Measurements from ENCODE around the gene NDUFAB1. TPM values are rescaled to one million over a fixed set of nuclear protein-coding genes. Genes with fewer than 3 reads are reported as not detected.
A peak's percentile ranks its signal among the peaks of the same experiment; 100 is the strongest.
"Not testable (repeated sequence)": the region's sequence is repeated elsewhere in the genome, so short reads cannot be mapped to it uniquely, and the experiment has no call there.

NDUFAB1 gene
- total RNA-seq = 100 to 1,000 TPM; 196 to 225 (median 220) TPM

GRCh38 chr16:23595951-23596720 lies at the start of gene NDUFAB1:
Gene NDUFAB1 (minus strand): TSS chr16:23596316. CDS start chr16:23596290, 26 bp downstream.
- H3K4me3 Mint-ChIP-seq = peak within 1 kb of the TSS; percentile 87
- DNase-seq = peak; percentile 88
- H3K27me3 Mint-ChIP-seq (ENCODE audit: low read depth) = no peaks in the 10 kb centered on the region
- no peaks in the 10 kb centered on the region for H3K9me3 Mint-ChIP-seq
- ATAC-seq = peak; percentile 98
- H3K36me3 Mint-ChIP-seq (ENCODE audit: insufficient read depth) = peaks cover 8% of the 10 kb centered on the region
- H3K4me1 Mint-ChIP-seq (ENCODE audit: low read depth) = peaks cover 24% of the 10 kb centered on the region

GRCh38 chr16:23642246-23642774 lies 46.2 kb upstream of the NDUFAB1 start:
- Mint-ChIP-seq H3K4me1 (ENCODE audit: low read depth) (peaks cover 42% of the 10 kb centered on the region), H3K27me3 (ENCODE audit: low read depth) (no peaks in the 10 kb centered on the region), H3K9me3 (no peaks in the 10 kb centered on the region), H3K4me3 (peak overlapping the region; percentile 97), H3K36me3 (ENCODE audit: insufficient read depth) (peaks cover 27% of the 10 kb centered on the region)
- ATAC-seq (no peak), DNase-seq (no peak)

GRCh38 chr16:23640931-23641765 lies 45.0 kb upstream of the NDUFAB1 start, which contains the start of the genes DCTN5 and PALB2:
Gene DCTN5 (plus strand): TSS chr16:23641466. CDS start chr16:23641543, 77 bp downstream.
Gene PALB2 (minus strand): TSS chr16:23641310. CDS start chr16:23641157, 153 bp downstream.
- ATAC-seq (peak; percentile 97 to 98), DNase-seq (peak; percentile 78)
- Mint-ChIP-seq H3K36me3 (ENCODE audit: insufficient read depth) (peaks cover 24% of the 10 kb centered on the region), H3K27me3 (ENCODE audit: low read depth) (no peaks in the 10 kb centered on the region), H3K4me3 (peak within 1 kb of the TSS; percentile 97), H3K4me1 (ENCODE audit: low read depth) (peaks cover 36% of the 10 kb centered on the region), H3K9me3 (no peaks in the 10 kb centered on the region)

- peak; percentile 20 for DNase-seq
- H3K36me3 Mint-ChIP-seq (ENCODE audit: insufficient read depth) = peaks cover 22% of the 10 kb centered on the region
- no peaks in the 10 kb centered on the region for H3K9me3 Mint-ChIP-seq
- H3K27me3 Mint-ChIP-seq (ENCODE audit: low read depth) = no peaks in the 10 kb centered on the region
- peaks cover 30% of the 10 kb centered on the region for H3K4me1 Mint-ChIP-seq (ENCODE audit: low read depth)
- ATAC-seq = peak; percentile 33 to 44
- peak overlapping the region; percentile 97 for H3K4me3 Mint-ChIP-seq
These were observed 44.5 kb upstream of the NDUFAB1 start for GRCh38 chr16:23640615-23640930.

GRCh38 chr16:23635958-23636357 lies 39.8 kb upstream of the NDUFAB1 start:
- no peaks in the 10 kb centered on the region for H3K9me3 Mint-ChIP-seq
- ATAC-seq (no peak), DNase-seq (no peak)
- peaks cover 16% of the 10 kb centered on the region for H3K36me3 Mint-ChIP-seq (ENCODE audit: insufficient read depth)
- no peaks in the 10 kb centered on the region for H3K27me3 Mint-ChIP-seq (ENCODE audit: low read depth)
- H3K4me1 Mint-ChIP-seq (ENCODE audit: low read depth) = peaks cover 17% of the 10 kb centered on the region
- H3K4me3 Mint-ChIP-seq = no peak overlapping the region

GRCh38 chr16:23634461-23635036 lies 38.4 kb upstream of the NDUFAB1 start:
- DNase-seq (no peak), ATAC-seq (no peak)
- Mint-ChIP-seq H3K9me3 (no peaks in the 10 kb centered on the region), H3K36me3 (ENCODE audit: insufficient read depth) (peaks cover 22% of the 10 kb centered on the region), H3K27me3 (ENCODE audit: low read depth) (no peaks in the 10 kb centered on the region), H3K4me3 (no peak overlapping the region), H3K4me1 (ENCODE audit: low read depth) (peaks cover 8% of the 10 kb centered on the region)

- not testable (repeated sequence) for ATAC-seq; H3K9me3 Mint-ChIP-seq; H3K4me3 Mint-ChIP-seq; DNase-seq; H3K27me3 Mint-ChIP-seq (ENCODE audit: low read depth); H3K4me1 Mint-ChIP-seq (ENCODE audit: low read depth)
- H3K36me3 Mint-ChIP-seq (ENCODE audit: insufficient read depth) = peaks cover 23% of the 10 kb centered on the region
These were observed 35.8 kb upstream of the NDUFAB1 start for GRCh38 chr16:23631874-23632273.

GRCh38 chr16:23629516-23629915 lies 33.4 kb upstream of the NDUFAB1 start:
- ATAC-seq (no peak), DNase-seq (no peak)
- Mint-ChIP-seq H3K27me3 (ENCODE audit: low read depth) (no peaks in the 10 kb centered on the region), H3K4me1 (ENCODE audit: low read depth) (peaks cover 3% of the 10 kb centered on the region), H3K4me3 (no peak overlapping the region), H3K9me3 (no peaks in the 10 kb centered on the region), H3K36me3 (ENCODE audit: insufficient read depth) (peaks cover 17% of the 10 kb centered on the region)

- ATAC-seq (no peak), DNase-seq (no peak)
- Mint-ChIP-seq H3K4me3 (no peak overlapping the region), H3K9me3 (no peaks in the 10 kb centered on the region), H3K4me1 (ENCODE audit: low read depth) (no peaks in the 10 kb centered on the region), H3K36me3 (ENCODE audit: insufficient read depth) (peaks cover 34% of the 10 kb centered on the region), H3K27me3 (ENCODE audit: low read depth) (no peaks in the 10 kb centered on the region)
These were observed 28.0 kb upstream of the NDUFAB1 start for GRCh38 chr16:23624092-23624491.

- Mint-ChIP-seq H3K27me3 (ENCODE audit: low read depth) (no peaks in the 10 kb centered on the region), H3K36me3 (ENCODE audit: insufficient read depth) (peaks cover 29% of the 10 kb centered on the region), H3K4me3 (no peak overlapping the region), H3K9me3 (no peaks in the 10 kb centered on the region), H3K4me1 (ENCODE audit: low read depth) (no peaks in the 10 kb centered on the region)
- ATAC-seq (no peak), DNase-seq (no peak)
These were observed 19.7 kb upstream of the NDUFAB1 start for GRCh38 chr16:23615805-23616204.

- H3K36me3 Mint-ChIP-seq (ENCODE audit: insufficient read depth) = peaks cover 19% of the 10 kb centered on the region
These were observed 15.8 kb upstream of the NDUFAB1 start for GRCh38 chr16:23611936-23612335.

GRCh38 chr16:23610905-23611304 lies 14.8 kb upstream of the NDUFAB1 start:
- not testable (repeated sequence) for DNase-seq; H3K4me3 Mint-ChIP-seq; ATAC-seq; H3K27me3 Mint-ChIP-seq (ENCODE audit: low read depth); H3K9me3 Mint-ChIP-seq; H3K4me1 Mint-ChIP-seq (ENCODE audit: low read depth)
- H3K36me3 Mint-ChIP-seq (ENCODE audit: insufficient read depth) = peaks cover 14% of the 10 kb centered on the region

More at GRCh38 chr16:23611936-23612335, 15.8 kb upstream of the NDUFAB1 start:
- H3K27me3 Mint-ChIP-seq (ENCODE audit: low read depth) = no peaks in the 10 kb centered on the region
- no peak for ATAC-seq
- no peaks in the 10 kb centered on the region for H3K4me1 Mint-ChIP-seq (ENCODE audit: low read depth)
- no peak overlapping the region for H3K4me3 Mint-ChIP-seq
- DNase-seq = no peak
- no peaks in the 10 kb centered on the region for H3K9me3 Mint-ChIP-seq

GRCh38 chr16:23609929-23610328 lies 13.8 kb upstream of the NDUFAB1 start:
- no peaks in the 10 kb centered on the region for H3K27me3 Mint-ChIP-seq (ENCODE audit: low read depth)
- no peak for DNase-seq
- no peaks in the 10 kb centered on the region for H3K4me1 Mint-ChIP-seq (ENCODE audit: low read depth)
- no peaks in the 10 kb centered on the region for H3K9me3 Mint-ChIP-seq
- H3K4me3 Mint-ChIP-seq = no peak overlapping the region
- H3K36me3 Mint-ChIP-seq (ENCODE audit: insufficient read depth) = peaks cover 13% of the 10 kb centered on the region
- ATAC-seq = no peak

GRCh38 chr16:23608194-23608593 lies 12.1 kb upstream of the NDUFAB1 start:
- DNase-seq = no peak
- Mint-ChIP-seq H3K4me1 (ENCODE audit: low read depth) (no peaks in the 10 kb centered on the region), H3K27me3 (ENCODE audit: low read depth) (no peaks in the 10 kb centered on the region), H3K9me3 (no peaks in the 10 kb centered on the region), H3K36me3 (ENCODE audit: insufficient read depth) (peaks cover 14% of the 10 kb centered on the region), H3K4me3 (no peak overlapping the region)
- no peak for ATAC-seq
